Measurements from ENCODE around the gene FAM13B.

GRCh38 chr5:137914758-137915157, 118.1 kb downstream of the FAM13B start:
- TF ChIP-seq CTCF (IDR thresholded peaks at IDR 0.05; ENCODE audit: insufficient read depth, low read length, poor library complexity, severe bottlenecking), result no peak
- TF ChIP-seq EZH2phosphoT487 (conservative IDR thresholded peaks at IDR 0.05; ENCODE audit: low read length), result no peak

All from SU-DHL-6 (cell line).